Mesendoderm (in vitro differentiated cells): ENCODE measurements around the gene TANC1.

Experiments
- DNase-seq: peaks from one replicate; pipeline ENCODE4 v3.0.0; 2013
- H2AK5ac ChIP-seq: 2 replicates; pipeline ENCODE4 v1.6.1; 2013; ENCODE audit warnings: low read length, inconsistent platforms
- H2BK120ac ChIP-seq: 2 replicates; pipeline ENCODE4 v1.6.1; 2013; ENCODE audit warnings: low read depth, mild to moderate bottlenecking, low read length, moderate library complexity, mixed read lengths
- H2BK15ac ChIP-seq: replicated peaks from 2 replicates; pipeline ENCODE4 v1.6.1; 2013; ENCODE audit warnings: low read depth, mild to moderate bottlenecking, moderate library complexity
- H2BK5ac ChIP-seq: 2 replicates; pipeline ENCODE4 v1.6.1; 2013; ENCODE audit warnings: low read length, inconsistent platforms
- H3K18ac ChIP-seq: 2 replicates; pipeline ENCODE4 v1.6.1; 2013; ENCODE audit warnings: mild to moderate bottlenecking, low read length, mixed read lengths
- H3K23ac ChIP-seq: one replicate; pipeline ENCODE4 v1.6.1; 2013; ENCODE audit warnings: low read length
- H3K27ac ChIP-seq: 2 replicates; pipeline ENCODE4 v1.5.1; 2013; ENCODE audit warnings: low read depth, mild to moderate bottlenecking, inconsistent platforms, low read length, moderate library complexity
- H3K27me3 ChIP-seq: 2 replicates; pipeline ENCODE4 v1.6.1; 2013; ENCODE audit warnings: low read length, control low read depth, mild to moderate bottlenecking, inconsistent platforms; ENCODE audit not compliant: insufficient read depth, poor library complexity
- H3K36me3 ChIP-seq: 2 replicates; pipeline ENCODE4 v1.6.1; 2013; ENCODE audit warnings: low read length, inconsistent platforms; ENCODE audit not compliant: control insufficient read depth, insufficient read depth
- H3K4ac ChIP-seq: one replicate; pipeline ENCODE4 v1.6.1; 2013; ENCODE audit warnings: low read depth, mild to moderate bottlenecking, low read length, moderate library complexity
- H3K4me1 ChIP-seq: 2 replicates; pipeline ENCODE4 v1.6.1; 2013; ENCODE audit warnings: low read depth, low read length, inconsistent platforms; ENCODE audit not compliant: control insufficient read depth
- H3K4me2 ChIP-seq: 2 replicates; pipeline ENCODE4 v1.6.1; 2013; ENCODE audit warnings: low read length
- H3K4me3 ChIP-seq: 2 replicates; pipeline ENCODE4 v1.5.1; 2013; ENCODE audit warnings: mild to moderate bottlenecking, low read length
- H3K56ac ChIP-seq: one replicate; pipeline ENCODE4 v1.6.1; 2013; ENCODE audit warnings: low read length
- H3K79me1 ChIP-seq: 2 replicates; pipeline ENCODE4 v1.6.1; 2013; ENCODE audit warnings: low read length, inconsistent platforms
- H3K79me2 ChIP-seq: 2 replicates; pipeline ENCODE4 v1.6.1; 2013; ENCODE audit warnings: mild to moderate bottlenecking, low read length; ENCODE audit not compliant: control insufficient read depth, insufficient read depth
- H3K9ac ChIP-seq: 2 replicates; pipeline ENCODE4 v1.6.1; 2013; ENCODE audit warnings: low read length, inconsistent platforms
- H4K5ac ChIP-seq: one replicate; pipeline ENCODE4 v1.6.1; 2013; ENCODE audit warnings: low read length
- H4K8ac ChIP-seq: one replicate; pipeline ENCODE4 v1.6.1; 2013; ENCODE audit warnings: low read depth, mild to moderate bottlenecking, control low read depth, low read length, moderate library complexity
- WGBS: extraction: QIAGEN DNeasy Blood & Tissue Kit; methylation state at CpG from one replicate; pipeline ENCODE4 v1.1.7; 2013; ENCODE audit warnings: low lambda C conversion rate, missing lambda C conversion rate; ENCODE audit not compliant: insufficient coverage; ENCODE audit errors: extremely low coverage; 5-methylcytosine and 5-hydroxymethylcytosine counted together

Gene TANC1

DNA sequence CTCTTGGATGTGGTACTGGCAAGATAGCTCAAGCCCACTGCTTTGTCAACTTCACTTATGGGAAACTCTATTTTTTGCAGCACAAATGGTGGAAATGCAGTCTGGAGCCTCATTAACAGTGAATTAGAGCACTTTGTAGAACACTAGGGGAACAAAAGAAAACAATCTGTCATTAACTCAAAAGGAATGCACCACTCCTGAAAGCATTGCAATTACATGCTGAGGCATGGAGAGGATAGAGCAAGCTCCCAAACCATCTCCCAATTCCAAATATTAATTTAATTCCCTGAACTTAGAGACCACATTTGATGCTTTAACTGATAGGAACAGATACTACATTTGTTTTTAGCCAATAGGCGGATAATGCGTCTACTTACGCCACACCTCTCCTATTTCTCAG is 32.8 kb upstream of the TANC1 start:
- H3K56ac ChIP-seq: no peak overlapping the region
- no peaks in the 10 kb centered on the region for H3K36me3 ChIP-seq
- H4K5ac ChIP-seq: no peak overlapping the region
- no peak overlapping the region for H3K23ac ChIP-seq
- H2BK15ac ChIP-seq: no peak overlapping the region
- H4K8ac ChIP-seq: no peak overlapping the region
- no peak overlapping the region for H3K4me2 ChIP-seq
- no peak overlapping the region for H3K4ac ChIP-seq
- no peak overlapping the region for H3K9ac ChIP-seq
- no peak overlapping the region for H3K27ac ChIP-seq
- no peaks in the 10 kb centered on the region for H3K79me2 ChIP-seq
- peak; percentile 50 for DNase-seq
- H3K18ac ChIP-seq: no peak overlapping the region
- peaks cover 6% of the 10 kb centered on the region for H3K4me1 ChIP-seq
- H3K79me1 ChIP-seq: no peaks in the 10 kb centered on the region
- no peak overlapping the region for H2BK5ac ChIP-seq
- H3K27me3 ChIP-seq: no peaks in the 10 kb centered on the region
- H2AK5ac ChIP-seq: no peak overlapping the region
- no peak overlapping the region for H2BK120ac ChIP-seq
- no peak overlapping the region for H3K4me3 ChIP-seq
- WGBS: no CpG with 5 or more reads among the region's 3 CpGs

DNA sequence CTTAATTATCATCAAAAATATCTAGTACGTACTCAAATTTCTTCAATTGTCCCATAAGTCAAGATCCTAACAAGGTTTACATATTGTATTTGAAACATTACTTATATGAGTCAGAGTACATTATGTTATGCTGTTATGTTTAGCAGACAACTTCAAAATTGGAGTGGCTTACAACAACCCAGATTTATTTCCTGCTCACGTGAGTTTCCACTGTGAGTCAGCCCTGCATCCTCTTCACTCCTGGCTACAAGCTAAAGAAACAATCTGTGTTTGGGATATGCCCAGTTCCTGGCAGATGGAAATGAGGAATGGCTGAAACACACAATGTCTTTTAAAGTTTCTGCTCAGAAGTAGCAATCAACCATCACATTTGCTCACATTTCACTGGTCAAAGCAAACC is 31.5 kb upstream of the TANC1 start:
- H4K8ac ChIP-seq: no peak overlapping the region
- H3K56ac ChIP-seq: no peak overlapping the region
- H3K79me2 ChIP-seq: no peaks in the 10 kb centered on the region
- no peaks in the 10 kb centered on the region for H3K36me3 ChIP-seq
- H4K5ac ChIP-seq: no peak overlapping the region
- no peak overlapping the region for H2BK15ac ChIP-seq
- no peak overlapping the region for H2AK5ac ChIP-seq
- H2BK120ac ChIP-seq: no peak overlapping the region
- no peak overlapping the region for H3K9ac ChIP-seq
- no peak for DNase-seq
- no peak overlapping the region for H3K4me3 ChIP-seq
- H3K4me1 ChIP-seq: peaks cover 6% of the 10 kb centered on the region
- H3K27ac ChIP-seq: no peak overlapping the region
- WGBS: 100% methylated on average over 1 of the region's 2 CpGs
- no peak overlapping the region for H3K4ac ChIP-seq
- H3K27me3 ChIP-seq: no peaks in the 10 kb centered on the region
- H3K4me2 ChIP-seq: no peak overlapping the region
- no peak overlapping the region for H3K23ac ChIP-seq
- no peak overlapping the region for H2BK5ac ChIP-seq
- H3K79me1 ChIP-seq: no peaks in the 10 kb centered on the region
- H3K18ac ChIP-seq: no peak overlapping the region

DNA sequence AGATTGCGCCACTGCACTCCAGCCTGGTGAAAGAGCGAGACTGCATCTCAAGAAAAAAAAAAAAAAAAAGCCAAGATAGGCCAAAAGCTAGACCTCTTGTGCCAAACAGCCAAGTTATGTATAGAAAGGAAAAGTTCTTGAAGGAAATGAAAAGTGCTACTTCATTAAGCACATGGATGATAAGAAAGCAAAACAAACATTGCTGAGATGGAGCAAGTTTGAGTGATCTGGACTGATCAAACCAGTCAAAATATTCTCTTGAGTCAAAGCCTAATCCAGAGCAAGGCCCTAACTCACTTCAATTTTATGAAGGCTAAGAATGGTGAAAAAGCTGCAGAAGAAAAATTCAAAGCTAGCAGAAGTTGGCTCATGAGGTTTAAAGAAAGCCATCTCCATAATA is 28.1 kb upstream of the TANC1 start:
- H3K79me1 ChIP-seq: no peaks in the 10 kb centered on the region
- WGBS: no CpG with 5 or more reads among the region's 2 CpGs
- H3K56ac ChIP-seq: no peak overlapping the region
- H2BK5ac ChIP-seq: no peak overlapping the region
- H4K5ac ChIP-seq: no peak overlapping the region
- H3K27ac ChIP-seq: no peak overlapping the region
- H3K4me2 ChIP-seq: no peak overlapping the region
- H4K8ac ChIP-seq: no peak overlapping the region
- DNase-seq: no peak
- no peaks in the 10 kb centered on the region for H3K36me3 ChIP-seq
- H3K9ac ChIP-seq: no peak overlapping the region
- no peak overlapping the region for H3K4ac ChIP-seq
- no peak overlapping the region for H3K4me3 ChIP-seq
- no peaks in the 10 kb centered on the region for H3K79me2 ChIP-seq
- H3K23ac ChIP-seq: no peak overlapping the region
- no peak overlapping the region for H2BK15ac ChIP-seq
- H3K4me1 ChIP-seq: peaks cover 5% of the 10 kb centered on the region
- no peak overlapping the region for H2AK5ac ChIP-seq
- H3K18ac ChIP-seq: no peak overlapping the region
- no peaks in the 10 kb centered on the region for H3K27me3 ChIP-seq
- no peak overlapping the region for H2BK120ac ChIP-seq

DNA sequence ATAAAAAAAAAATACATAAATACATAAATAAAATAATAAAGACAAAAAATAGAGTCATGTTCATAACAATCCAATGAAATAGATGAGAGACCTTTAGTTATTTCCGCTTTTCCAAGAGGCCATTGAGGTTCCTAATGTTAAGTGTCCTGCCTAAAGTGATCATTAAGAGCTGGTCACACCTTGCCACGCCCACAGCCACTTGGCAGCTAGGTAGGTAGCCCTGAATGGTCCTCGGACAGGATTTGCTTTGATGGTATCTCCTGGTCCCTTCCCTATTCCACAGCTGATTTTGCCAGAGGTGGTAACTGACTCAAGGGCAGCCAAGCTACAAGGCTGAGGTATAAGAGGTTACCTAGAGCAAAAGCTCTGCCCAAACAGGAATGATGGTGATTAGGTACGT is 24.5 kb upstream of the TANC1 start:
- no peak for DNase-seq
- no peak overlapping the region for H4K8ac ChIP-seq
- no peak overlapping the region for H3K23ac ChIP-seq
- H3K27me3 ChIP-seq: no peaks in the 10 kb centered on the region
- H3K4ac ChIP-seq: no peak overlapping the region
- no peak overlapping the region for H3K18ac ChIP-seq
- H3K79me2 ChIP-seq: no peaks in the 10 kb centered on the region
- no peaks in the 10 kb centered on the region for H3K79me1 ChIP-seq
- no peaks in the 10 kb centered on the region for H3K36me3 ChIP-seq
- no peak overlapping the region for H2AK5ac ChIP-seq
- no peaks in the 10 kb centered on the region for H3K4me1 ChIP-seq
- no peak overlapping the region for H3K27ac ChIP-seq
- no peak overlapping the region for H2BK5ac ChIP-seq
- no peak overlapping the region for H2BK120ac ChIP-seq
- H4K5ac ChIP-seq: no peak overlapping the region
- no peak overlapping the region for H3K4me3 ChIP-seq
- no peak overlapping the region for H3K4me2 ChIP-seq
- H3K9ac ChIP-seq: no peak overlapping the region
- H3K56ac ChIP-seq: no peak overlapping the region
- WGBS: no CpG with 5 or more reads among the region's 4 CpGs
- no peak overlapping the region for H2BK15ac ChIP-seq

DNA sequence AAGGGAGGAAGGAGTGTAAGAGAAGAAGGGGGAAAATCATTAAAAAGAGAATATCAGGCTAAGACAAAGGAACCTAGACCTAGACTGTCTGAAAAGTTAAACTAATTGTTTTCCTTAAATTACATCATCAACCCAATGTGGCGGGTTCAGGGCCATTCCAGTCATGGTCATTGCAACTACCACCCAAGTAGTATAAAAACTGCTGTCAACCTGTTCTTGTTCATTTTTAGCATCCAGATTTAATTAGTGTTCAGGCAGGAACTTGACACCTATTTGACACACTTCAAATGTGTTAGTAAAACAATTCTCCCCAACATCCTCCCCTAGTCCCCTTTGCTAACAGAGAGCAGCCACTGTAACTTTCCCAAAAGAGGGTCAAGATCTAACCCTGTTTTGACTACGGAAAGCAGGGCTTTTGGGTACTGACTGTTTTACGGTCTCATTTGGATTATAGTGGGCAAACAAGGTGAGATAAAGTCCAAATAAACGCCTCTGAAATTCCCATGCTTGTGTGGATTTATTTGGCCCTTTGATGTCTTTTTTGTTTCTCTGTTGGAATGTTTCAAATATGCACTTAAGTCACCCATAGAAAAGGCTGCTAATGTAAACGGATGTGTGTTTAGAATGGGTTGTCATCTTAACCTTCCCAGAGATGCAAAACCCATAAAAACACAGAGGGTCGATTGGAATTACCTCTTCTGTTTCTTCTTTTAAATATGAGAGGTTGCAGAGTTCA is 19.3 kb upstream of the TANC1 start:
- Histone ChIP-seq H4K5ac (no peak overlapping the region), H2BK5ac (no peak overlapping the region), H3K4me2 (no peak overlapping the region), H3K27ac (no peak overlapping the region), H3K23ac (no peak overlapping the region), H3K9ac (no peak overlapping the region), H3K36me3 (no peaks in the 10 kb centered on the region), H4K8ac (no peak overlapping the region), H3K4me3 (no peak overlapping the region), H3K4me1 (no peaks in the 10 kb centered on the region), H3K79me2 (no peaks in the 10 kb centered on the region), H2AK5ac (no peak overlapping the region), H3K4ac (no peak overlapping the region), H3K56ac (no peak overlapping the region), H3K18ac (no peak overlapping the region), H2BK120ac (no peak overlapping the region), H3K79me1 (no peaks in the 10 kb centered on the region), H3K27me3 (no peaks in the 10 kb centered on the region), H2BK15ac (no peak overlapping the region)
- DNase-seq: no peak
- WGBS: no CpG with 5 or more reads among the region's 6 CpGs

DNA sequence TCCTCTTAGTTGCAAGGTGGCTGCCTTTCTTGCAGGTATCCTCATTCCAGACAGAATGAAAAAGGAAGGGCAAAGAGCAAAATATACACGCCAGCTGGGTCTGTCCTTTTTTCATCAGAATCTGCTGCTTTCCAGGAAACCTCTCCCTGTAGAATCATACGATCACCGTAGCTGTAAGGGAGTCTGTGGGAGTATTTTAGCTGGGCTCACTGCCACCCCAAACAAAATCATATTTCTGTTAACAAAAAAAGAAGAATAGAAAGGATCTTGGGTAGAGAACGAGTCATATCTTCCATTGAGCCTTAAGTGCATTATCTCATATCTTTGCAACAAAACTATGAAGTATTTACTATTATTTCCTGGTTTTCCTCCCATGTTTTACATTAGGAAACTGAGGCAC is 15.0 kb upstream of the TANC1 start:
- H3K18ac ChIP-seq: no peak overlapping the region
- no peak overlapping the region for H4K8ac ChIP-seq
- no peak overlapping the region for H2BK120ac ChIP-seq
- H3K4me3 ChIP-seq: no peak overlapping the region
- DNase-seq: no peak
- H4K5ac ChIP-seq: no peak overlapping the region
- WGBS: no CpG with 5 or more reads among the region's 4 CpGs
- H3K27ac ChIP-seq: no peak overlapping the region
- H3K79me2 ChIP-seq: no peaks in the 10 kb centered on the region
- H2AK5ac ChIP-seq: no peak overlapping the region
- no peak overlapping the region for H3K23ac ChIP-seq
- H3K4me1 ChIP-seq: no peaks in the 10 kb centered on the region
- no peaks in the 10 kb centered on the region for H3K27me3 ChIP-seq
- no peak overlapping the region for H3K9ac ChIP-seq
- no peaks in the 10 kb centered on the region for H3K79me1 ChIP-seq
- no peak overlapping the region for H3K4me2 ChIP-seq
- H3K36me3 ChIP-seq: no peaks in the 10 kb centered on the region
- H2BK5ac ChIP-seq: no peak overlapping the region
- H2BK15ac ChIP-seq: no peak overlapping the region
- H3K56ac ChIP-seq: no peak overlapping the region
- no peak overlapping the region for H3K4ac ChIP-seq
